Nephron progenitor cell (in vitro differentiated cells): ENCODE results near the gene BUB3.

ENCODE experiments used
- DNase-seq: peaks from one replicate; pipeline ENCODE4 v3.0.0; 2021
- H3K27ac Mint-ChIP-seq: 2 replicates; pipeline ENCODE4 v1.8.0; 2021; ENCODE audit warnings: mild to moderate bottlenecking, moderate library complexity, mixed read lengths
- H3K27me3 Mint-ChIP-seq: 2 replicates; pipeline ENCODE4 v1.8.0; 2021; ENCODE audit warnings: mild to moderate bottlenecking, low read depth, mixed read lengths; ENCODE audit not compliant: poor library complexity
- H3K36me3 Mint-ChIP-seq: 2 replicates; pipeline ENCODE4 v1.8.0; 2021; ENCODE audit warnings: low read depth, mixed read lengths
- H3K4me1 Mint-ChIP-seq: 2 replicates; pipeline ENCODE4 v1.8.0; 2021; ENCODE audit warnings: mixed read lengths
- H3K4me3 Mint-ChIP-seq: 2 replicates; pipeline ENCODE4 v1.8.0; 2021; ENCODE audit warnings: mild to moderate bottlenecking, moderate library complexity, mixed read lengths
- H3K9me3 Mint-ChIP-seq: 2 replicates; pipeline ENCODE4 v1.8.0; 2021; ENCODE audit warnings: mild to moderate bottlenecking, moderate library complexity, mixed read lengths
- CTCF ChIP-seq: fragments of 200-600 bp; sonication (generic); IDR thresholded peaks from 2 replicates; pipeline ENCODE4 v1.5.0; 2021; ENCODE audit warnings: antibody characterized with exemption

The BUB3 gene

DNA sequence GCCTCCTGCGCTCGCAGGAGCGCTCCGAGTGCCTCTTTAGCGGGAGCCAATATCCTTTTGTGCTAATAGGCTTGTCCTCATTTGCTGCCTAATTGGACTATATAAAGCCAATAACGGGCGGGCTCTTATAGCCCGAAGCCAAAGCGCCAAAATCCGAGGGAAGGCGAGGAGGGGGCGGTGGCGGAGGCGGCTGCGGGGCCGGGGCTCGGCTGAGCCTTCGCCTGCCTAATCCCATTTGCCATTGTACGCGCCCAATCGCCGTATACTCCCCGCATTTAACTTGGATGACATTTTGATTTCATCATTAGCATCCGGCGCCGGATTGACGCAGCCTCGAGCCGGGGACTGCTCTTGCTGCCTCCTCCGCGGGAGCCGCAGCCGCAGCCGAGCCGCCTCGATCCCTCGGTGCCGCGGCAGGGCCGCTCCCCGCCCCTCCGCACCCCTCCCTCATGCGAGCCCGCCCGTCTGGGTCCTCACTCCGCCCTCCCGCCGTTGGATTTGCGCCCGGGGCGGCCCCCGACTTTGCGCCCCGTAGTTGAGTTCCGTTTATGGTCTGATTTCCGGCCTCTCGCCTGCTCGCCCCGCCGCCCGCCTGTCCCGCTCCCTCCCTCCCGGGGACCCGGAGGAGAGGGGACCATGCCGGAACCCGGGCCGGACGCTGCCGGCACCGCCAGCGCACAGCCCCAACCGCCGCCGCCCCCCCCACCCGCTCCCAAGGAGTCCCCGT is 18.6 kb upstream of the BUB3 start, which contains the start of gene HMX3:
TSS of gene HMX3 (plus strand) at position 556 of the 727 bp plus-strand sequence. CDS start at position 637, 81 bp downstream.
- no peaks in the 10 kb centered on the region for H3K36me3 Mint-ChIP-seq
- peaks cover 29% of the 10 kb centered on the region for H3K4me1 Mint-ChIP-seq
- peak; percentile 38 for DNase-seq
- H3K27ac Mint-ChIP-seq = no peak within 1 kb of the TSS
- TF ChIP-seq CTCF = no peak
- H3K27me3 Mint-ChIP-seq = peaks cover 100% of the 10 kb centered on the region
- H3K4me3 Mint-ChIP-seq = peak within 1 kb of the TSS; percentile 45
- H3K9me3 Mint-ChIP-seq = no peaks in the 10 kb centered on the region

DNA sequence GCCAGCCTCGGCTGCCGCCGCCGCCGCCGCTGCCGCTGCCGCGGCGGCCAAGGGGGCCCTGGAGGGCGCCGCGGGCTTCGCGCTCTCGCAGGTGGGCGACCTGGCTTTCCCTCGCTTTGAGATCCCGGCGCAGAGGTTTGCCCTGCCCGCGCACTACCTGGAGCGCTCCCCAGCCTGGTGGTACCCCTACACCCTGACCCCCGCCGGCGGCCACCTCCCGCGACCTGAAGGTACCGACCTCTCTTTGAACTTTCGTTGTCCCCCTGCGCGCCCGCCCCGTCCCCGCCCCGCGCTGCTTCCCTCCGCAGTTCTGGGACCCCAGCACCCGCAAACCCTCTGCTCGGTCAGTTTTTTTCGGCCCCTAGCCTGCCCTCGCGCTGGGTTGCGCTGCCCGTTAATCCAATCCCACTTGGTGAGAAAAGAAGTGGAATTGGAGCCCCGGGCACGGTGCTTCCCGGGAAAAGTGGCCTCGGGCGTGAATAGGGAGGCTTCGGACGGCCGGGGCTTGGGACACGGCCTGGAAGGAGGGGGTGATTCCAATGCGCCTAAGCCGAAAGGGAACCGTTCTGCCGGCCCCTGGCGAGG is 17.9 kb upstream of the BUB3 start:
- no peak for TF ChIP-seq CTCF
- no peak overlapping the region for H3K27ac Mint-ChIP-seq
- peaks cover 100% of the 10 kb centered on the region for H3K27me3 Mint-ChIP-seq
- H3K4me1 Mint-ChIP-seq = peaks cover 29% of the 10 kb centered on the region
- peak overlapping the region; percentile 45 for H3K4me3 Mint-ChIP-seq
- DNase-seq = peak; percentile 30
- H3K9me3 Mint-ChIP-seq = no peaks in the 10 kb centered on the region
- no peaks in the 10 kb centered on the region for H3K36me3 Mint-ChIP-seq

DNA sequence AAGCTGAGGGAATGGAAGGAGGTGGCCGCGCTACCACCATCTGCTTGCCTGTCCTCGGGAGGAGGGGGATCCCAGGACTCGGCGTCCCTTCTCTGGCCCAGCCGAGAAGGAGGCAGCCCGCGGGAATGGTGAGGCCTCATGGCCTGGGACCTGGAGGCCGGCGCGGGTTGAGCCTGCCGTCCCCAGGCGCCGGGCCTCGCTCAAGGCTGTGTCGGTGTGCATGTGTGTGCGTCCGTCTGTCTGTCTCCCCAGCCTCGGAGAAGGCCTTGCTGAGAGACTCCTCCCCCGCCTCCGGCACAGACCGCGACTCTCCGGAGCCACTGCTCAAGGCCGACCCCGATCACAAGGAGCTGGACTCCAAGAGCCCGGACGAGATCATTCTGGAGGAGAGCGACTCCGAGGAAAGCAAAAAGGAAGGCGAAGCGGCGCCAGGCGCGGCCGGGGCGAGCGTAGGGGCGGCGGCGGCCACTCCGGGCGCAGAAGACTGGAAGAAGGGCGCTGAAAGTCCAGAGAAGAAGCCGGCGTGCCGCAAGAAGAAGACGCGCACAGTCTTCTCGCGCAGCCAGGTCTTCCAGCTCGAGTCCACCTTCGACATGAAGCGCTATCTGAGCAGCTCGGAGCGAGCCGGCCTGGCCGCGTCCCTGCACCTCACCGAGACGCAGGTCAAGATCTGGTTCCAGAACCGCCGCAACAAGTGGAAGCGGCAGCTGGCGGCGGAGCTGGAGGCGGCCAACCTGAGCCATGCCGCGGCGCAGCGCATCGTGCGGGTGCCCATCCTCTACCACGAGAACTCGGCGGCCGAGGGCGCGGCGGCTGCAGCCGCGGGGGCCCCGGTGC is 17.2 kb upstream of the BUB3 start:
- peak; percentile 47 for DNase-seq
- TF ChIP-seq CTCF = no peak
- Mint-ChIP-seq H3K9me3 (no peaks in the 10 kb centered on the region), H3K4me3 (peak overlapping the region; percentile 60), H3K27me3 (peaks cover 100% of the 10 kb centered on the region), H3K36me3 (no peaks in the 10 kb centered on the region), H3K27ac (no peak overlapping the region), H3K4me1 (peaks cover 29% of the 10 kb centered on the region)

GRCh38 chr10:123139165-123139520 is 15.1 kb upstream of the BUB3 start:
- no peak for DNase-seq
- Mint-ChIP-seq H3K27ac (no peak overlapping the region), H3K4me1 (peaks cover 25% of the 10 kb centered on the region), H3K9me3 (no peaks in the 10 kb centered on the region), H3K36me3 (no peaks in the 10 kb centered on the region), H3K27me3 (peaks cover 100% of the 10 kb centered on the region), H3K4me3 (no peak overlapping the region)
- TF ChIP-seq CTCF = no peak

DNA sequence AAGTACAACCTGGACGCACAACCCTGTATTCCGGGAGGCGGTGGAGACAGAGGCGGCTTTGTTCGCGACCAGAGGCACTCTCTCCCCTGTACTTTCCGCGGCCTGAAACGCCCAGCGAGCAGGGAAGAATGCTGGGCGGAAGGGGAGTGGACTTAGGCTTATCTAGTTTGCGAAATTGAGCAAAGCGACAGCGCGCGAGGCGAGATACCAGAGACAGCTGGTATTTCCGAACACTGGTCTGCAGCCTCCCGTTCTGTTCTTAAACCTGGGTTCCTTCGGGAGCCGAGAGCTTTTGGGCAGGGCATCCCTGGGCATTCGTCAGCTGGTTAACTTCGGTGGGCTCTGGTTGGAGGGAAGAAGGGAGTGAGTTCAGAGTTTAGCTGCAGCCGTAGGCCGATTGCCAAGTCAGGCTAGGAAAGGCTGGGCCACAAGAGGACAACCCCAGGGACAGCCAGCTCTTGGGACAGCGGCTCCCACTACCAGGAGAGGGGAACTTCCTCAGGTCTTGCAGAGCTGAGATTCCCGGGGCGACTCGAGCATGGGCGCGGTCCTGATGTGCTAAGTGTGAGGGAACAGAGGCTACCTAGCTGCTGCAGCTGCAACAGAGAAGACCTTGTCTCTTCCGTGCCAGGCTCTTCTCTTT is 14.6 kb upstream of the BUB3 start:
- H3K9me3 Mint-ChIP-seq = no peaks in the 10 kb centered on the region
- no peak for TF ChIP-seq CTCF
- no peaks in the 10 kb centered on the region for H3K36me3 Mint-ChIP-seq
- H3K4me1 Mint-ChIP-seq = peaks cover 22% of the 10 kb centered on the region
- H3K4me3 Mint-ChIP-seq = no peak overlapping the region
- peaks cover 100% of the 10 kb centered on the region for H3K27me3 Mint-ChIP-seq
- H3K27ac Mint-ChIP-seq = no peak overlapping the region
- peak; percentile 51 for DNase-seq
